Stimulated activated CD4-positive, alpha-beta T cell treated with anti-CD3 and anti-CD28 coated beads, Interleukin-4, amount 100 ng/mL, for 1 hour (primary cell): ENCODE measurements around the gene LAMB2.

Experiments
- DNase-seq: peaks from one replicate; pipeline ENCODE4 v3.0.0-alpha.2; 2020

LAMB2 gene

DNA sequence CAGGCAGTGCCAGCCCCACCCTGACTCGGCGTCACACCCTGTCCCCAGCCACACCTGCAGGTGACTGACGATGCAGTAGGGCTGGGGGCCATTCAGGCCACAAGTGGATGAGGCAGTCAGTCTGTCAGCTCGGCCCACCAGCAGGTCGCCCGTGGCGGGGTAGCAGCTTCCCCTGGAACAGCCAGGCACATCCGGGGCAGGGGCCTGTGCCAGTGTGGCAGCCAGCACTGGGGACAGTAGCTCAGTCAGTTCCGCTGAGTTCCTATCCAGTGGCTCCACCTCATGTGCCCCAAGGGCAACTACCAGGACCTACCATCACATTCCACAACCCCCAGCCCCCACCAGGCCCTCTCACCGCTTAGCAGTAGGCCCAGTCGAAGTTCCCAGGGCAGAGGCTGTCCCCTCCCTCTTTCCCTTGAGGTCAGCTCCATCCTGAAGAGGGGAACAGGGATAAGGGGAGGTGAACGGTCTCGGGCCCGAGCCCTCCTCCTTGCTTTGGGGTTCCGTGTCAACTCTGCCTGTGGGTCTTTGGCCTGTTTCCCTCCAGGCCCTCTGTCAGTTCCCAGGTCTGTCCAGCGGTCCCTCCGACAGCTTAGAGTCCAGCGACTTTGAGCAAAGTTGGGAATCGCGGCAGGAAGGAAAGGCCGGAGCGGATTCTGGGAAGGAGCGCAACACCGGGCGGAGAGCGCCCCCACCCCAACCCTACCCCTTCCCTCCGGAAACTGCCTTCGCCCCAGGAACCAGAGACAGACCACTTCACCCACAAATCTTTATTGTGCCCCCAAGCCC lies at the start of gene LAMB2:
Gene LAMB2 (minus strand): TSS at position 614 of the 789 bp plus-strand sequence. CDS start 183 bp downstream, at position 431.
- no peak for DNase-seq

DNA sequence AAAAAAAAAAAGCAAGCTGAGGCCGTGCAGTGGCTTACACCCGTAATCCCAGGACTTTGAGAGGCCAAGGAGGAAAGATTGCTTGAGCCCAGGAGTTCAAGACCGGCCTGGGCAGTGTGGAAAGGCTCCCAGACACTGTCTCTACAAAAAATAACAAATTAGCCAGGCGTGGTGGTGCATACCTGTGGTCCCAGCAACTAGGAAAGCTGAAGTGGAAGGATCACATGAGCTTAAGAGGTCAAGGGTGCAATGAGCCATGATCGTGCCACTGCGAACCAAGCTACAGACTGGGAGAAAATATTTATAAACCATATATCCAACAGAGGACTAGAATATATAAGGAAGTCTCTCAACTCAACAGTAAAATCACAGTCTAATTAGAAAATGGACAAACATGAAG lies 48.5 kb upstream of the LAMB2 start:
- DNase-seq: no peak

- DNase-seq: no peak
These were observed 47.3 kb upstream of the LAMB2 start for GRCh38 chr3:49180116-49180515.

GRCh38 chr3:49177073-49177472 lies 44.2 kb upstream of the LAMB2 start:
- no peak for DNase-seq

DNA sequence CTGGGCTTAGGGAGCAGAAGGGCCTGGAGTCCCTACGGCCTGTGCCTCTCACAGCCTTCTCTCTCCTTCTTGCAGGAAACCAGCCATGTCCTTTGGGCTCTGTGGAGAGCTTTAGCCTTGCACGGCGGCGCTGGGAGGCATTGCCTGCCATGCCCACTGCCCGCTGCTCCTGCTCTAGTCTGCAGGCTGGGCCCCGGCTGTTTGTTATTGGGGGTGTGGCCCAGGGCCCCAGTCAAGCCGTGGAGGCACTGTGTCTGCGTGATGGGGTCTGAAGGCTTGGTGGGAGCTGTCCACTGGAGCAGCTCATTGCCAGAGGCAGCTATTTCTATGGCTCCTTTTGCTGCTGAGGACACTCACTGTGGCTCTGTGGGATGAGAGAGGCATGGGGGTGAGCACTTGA lies 42.7 kb upstream of the LAMB2 start:
- no peak for DNase-seq

DNA sequence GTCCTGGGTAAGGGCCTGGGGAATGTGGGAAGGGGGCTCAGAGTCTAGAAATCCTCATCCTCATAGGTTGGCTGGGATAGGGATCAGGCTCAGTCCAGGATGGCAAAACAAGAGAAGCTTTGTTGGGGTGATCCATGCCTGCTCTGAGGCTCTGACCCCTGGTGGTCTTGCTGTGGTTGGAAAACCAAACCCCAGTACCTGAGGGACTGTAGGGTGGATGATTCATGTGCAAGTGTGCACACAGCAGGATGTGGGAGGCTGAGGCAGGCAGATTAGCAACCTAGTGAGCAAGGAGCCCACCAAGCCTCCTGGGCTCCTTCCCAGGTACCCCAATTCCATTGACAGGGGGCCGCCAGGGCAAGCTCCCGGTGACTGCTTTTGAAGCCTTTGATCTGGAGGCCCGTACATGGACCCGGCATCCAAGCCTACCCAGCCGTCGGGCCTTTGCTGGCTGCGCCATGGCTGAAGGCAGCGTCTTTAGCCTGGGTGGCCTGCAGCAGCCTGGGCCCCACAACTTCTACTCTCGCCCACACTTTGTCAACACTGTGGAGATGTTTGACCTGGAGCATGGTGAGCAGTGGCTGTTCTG lies 41.6 kb upstream of the LAMB2 start:
- DNase-seq: no peak

GRCh38 chr3:49173792-49174170 lies 40.9 kb upstream of the LAMB2 start:
- no peak for DNase-seq

DNA sequence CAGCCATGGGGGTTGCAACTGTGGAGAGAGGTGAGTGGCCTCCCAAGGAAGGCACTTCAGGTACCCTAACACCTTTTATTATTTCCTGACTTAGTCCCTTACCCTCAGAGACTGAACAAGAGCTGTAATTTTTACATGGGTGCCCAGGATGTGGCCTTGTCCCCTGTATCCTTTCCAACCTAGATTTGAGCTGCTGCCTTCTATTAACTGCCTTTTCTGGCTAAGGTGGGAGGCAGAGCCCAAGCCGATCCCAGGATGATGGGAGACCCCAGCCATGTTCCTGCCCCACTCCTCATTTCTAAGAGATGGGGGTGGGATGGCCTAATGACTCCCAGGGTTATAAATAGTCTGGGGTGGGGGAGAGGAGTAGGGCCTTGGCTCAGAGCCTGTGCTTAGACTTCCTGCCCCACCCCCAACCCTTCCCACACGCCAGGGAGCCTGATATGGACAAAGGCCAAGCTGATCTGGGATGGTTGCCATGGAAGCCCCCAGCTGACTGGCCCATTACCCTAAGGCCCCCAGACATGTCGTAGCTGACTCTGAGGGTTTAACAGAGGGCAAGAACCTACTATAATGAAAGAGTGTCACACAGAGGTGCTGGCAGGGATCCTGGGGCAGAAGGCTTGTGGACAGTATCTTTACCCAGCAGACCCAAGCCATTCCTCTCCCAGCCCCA lies 40.4 kb upstream of the LAMB2 start:
- no peak for DNase-seq

DNA sequence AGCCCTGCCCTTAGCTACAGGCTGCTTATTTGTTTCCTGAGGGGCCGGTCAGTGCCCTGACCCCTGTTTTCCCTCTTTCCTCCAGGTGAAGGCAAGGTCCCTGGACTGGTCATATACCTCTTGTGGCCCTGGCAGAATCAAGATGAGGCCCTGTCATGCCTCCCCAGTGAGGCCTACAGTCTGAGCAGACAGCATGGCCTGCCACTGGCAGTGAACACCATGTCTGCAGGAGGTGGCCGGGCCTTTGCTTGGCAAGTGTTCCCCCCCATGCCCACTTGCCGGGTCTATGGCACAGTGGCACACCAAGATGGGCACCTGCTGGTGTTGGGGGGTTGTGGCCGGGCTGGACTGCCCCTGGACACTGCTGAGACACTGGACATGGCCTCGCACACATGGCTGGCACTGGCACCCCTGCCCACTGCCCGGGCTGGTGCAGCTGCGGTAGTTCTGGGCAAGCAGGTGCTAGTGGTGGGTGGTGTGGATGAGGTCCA lies 39.7 kb upstream of the LAMB2 start:
- DNase-seq: no peak

DNA sequence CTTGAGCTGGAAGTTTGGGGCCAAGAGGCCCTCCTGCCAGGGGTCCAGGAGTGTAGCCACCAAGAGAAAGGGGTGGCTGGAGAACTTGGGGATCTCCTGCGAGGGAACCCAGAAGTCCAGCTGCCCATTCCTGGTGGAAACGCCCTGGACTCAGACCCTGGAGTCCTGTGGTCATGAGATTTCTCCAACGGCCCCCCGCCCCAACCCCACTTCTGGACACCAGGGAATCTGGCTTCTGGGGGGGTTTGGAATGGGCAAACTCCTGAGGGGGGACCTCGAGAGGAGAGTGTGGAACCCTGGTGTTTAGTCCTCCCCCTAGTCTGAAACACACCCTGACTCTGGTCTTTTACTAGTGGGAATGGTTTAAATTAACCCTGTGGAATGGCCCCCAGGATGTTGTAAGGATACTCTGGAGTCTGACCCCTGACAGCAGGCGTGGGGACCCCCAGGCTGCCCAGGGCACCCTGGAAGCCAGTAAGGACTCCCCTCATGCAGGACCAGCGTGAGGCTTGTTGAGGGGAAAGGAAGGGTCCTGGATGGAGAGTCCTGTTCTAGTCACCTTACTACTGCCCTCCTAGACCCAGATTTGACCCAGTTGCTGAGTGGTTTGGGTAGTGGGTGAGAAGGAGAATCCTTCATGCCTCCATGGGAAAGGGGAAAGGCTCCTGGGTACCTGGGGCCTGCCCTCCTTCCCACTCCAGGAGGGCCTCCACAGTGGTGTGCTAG lies 39.1 kb upstream of the LAMB2 start:
- no peak for DNase-seq

GRCh38 chr3:49171119-49171774 lies 38.4 kb upstream of the LAMB2 start, which contains the start of gene KLHDC8B:
KLHDC8B (plus strand) TSS chr3:49171598; CDS start chr3:49172770, 1,172 bp downstream.
- peak; percentile 85 for DNase-seq

DNA sequence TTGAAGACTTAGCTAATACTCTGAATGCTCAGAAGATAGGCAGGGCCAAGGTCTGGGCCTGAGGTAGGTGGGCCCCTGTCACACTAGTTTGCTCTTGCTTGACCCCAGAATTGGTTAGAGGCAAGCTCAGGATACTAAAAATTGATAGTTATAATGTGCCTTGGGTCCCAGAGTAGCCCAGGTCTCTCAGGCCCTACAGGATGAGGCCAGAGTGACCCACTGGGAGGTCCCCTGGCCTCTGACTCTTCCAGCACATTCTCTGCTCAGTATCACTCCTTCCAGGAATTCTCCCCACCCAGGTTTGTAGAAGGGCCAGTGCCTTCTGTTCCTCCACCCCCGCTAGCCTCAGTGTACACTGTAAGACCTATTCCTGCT lies 37.9 kb upstream of the LAMB2 start:
- no peak for DNase-seq

DNA sequence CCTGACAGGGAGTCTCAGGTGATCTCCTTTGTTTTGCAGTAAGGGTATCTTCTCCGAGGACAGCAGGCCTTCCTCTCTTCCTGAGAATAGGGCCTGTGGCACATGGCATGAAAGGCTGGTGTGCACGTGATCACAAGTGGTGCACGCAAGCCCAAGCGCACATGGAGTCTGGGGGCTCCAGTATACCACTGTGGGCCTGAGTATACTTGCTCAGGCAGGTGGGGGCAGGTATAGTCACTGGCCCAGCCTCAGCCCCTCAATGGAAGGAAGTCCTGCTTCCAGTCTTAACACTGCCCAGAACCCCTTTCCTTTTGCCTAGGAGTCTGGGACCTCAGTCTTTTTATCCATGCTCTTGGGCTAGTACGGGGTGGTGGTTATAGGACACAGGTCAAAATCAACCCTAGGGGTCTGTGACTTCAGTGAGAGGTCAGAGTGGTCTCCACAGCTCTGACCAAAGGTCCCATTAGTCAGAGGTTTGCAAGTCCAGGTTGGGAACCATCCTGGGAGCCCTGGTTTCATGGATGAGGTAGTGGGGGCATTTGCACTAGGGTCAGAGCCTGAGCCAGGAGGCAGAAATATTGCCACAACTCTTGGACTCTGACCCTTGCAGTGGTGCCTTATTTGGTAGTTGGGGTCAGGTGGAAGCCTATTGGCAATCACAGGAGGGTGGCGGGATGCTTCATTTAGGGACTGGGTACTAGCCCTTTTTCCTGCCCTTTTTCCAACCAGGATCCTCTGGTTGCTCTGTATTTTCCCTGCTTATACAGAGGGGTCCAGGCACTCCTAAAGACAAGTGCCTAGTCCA lies 34.1 kb upstream of the LAMB2 start:
- no peak for DNase-seq

DNA sequence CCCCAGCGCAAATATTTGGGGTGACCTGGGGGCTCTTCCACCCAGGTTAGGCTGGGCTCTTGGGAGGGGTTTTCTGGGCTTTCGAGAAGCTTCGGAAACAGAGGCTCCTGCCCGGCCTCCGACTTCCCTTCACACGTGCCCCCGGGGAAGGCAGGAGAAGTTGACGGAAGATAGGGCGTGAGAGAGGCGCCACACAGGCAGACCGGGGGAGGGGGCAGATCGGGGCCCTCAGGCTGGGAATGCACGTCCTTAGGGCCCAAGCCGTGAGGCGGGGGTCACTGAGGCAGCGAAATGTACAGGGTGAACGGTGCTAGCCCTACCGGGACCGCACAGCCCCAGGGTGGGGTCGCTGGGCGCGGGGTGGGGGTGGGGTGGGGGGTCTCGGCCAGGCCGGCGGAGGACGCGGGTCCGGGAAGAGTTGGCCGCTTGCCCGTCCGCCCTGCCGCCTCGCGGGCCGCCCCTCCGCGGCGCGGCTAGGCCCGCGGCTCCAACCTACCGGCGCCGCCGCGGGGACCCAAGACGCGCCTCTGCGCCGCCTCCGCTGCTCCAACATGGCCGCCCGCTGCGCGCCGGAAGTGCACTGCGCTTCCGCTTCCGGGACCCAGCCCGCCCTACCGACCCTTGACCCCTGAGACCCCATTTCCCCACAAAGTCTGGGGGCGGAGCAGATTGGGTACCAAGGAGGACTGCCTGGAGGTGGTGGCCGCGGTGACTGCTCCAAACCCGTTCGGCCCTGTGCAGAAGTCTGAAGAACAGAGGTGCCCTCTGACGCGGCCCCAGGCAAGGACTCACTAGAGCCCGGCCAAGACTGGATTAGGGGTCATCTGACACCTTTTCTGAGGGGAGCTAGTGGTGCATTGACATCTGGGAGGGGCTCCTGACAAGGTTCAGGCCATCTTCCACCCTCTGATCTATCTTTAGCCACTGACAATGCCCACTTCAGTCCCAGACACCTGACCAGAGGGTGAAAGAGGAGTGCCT lies 33.2 kb upstream of the LAMB2 start, which contains the start of gene CCDC71:
Gene CCDC71 (minus strand): TSS at position 561 of the 981 bp plus-strand sequence. CDS start 2,123 bp downstream, outside the sequence.
- DNase-seq: peak; percentile 80

- DNase-seq: no peak
These were observed 32.3 kb upstream of the LAMB2 start for GRCh38 chr3:49164983-49165720.

- DNase-seq: no peak
These were observed 30.8 kb upstream of the LAMB2 start for GRCh38 chr3:49163609-49164008.

DNA sequence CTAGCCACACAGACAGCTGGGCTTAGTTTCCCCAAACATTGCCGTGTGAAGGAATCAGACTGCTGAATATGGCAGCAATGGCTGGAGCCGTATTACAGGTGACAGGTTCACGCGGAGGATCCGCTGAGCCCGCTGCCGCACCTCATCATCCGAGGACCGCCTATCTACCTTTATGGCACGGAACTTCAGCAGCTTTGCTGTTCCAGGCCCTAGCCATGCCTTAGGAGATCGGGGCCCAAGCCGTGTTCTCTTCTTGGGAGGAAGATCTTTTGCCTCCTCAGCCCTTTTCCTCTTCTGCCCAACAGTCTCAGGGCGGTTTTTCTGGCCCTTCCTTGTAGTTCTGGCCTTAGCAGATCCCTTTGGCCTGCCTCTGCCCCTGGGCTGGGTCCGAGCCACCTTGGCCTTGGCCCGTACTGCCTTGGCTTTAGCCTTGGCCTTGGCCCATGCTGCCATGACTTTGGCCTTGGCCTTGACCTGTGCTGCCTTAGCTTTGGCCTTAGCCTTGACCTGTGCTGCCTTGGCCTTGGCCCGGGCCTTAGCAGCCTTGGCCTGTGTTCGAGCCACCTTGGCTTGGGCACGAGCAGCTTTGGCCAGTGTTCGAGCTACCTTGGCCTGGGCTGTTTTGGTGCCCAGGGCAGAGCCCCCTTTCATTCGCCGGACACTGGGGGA lies 30.0 kb upstream of the LAMB2 start:
- DNase-seq: no peak

GRCh38 chr3:49161808-49162530 lies 29.1 kb upstream of the LAMB2 start:
- no peak for DNase-seq
